OCI-LY1 (cell line): ENCODE data around the gene ADIRF.

ENCODE experiments used
- H2AFZ ChIP-seq: fragments of 200-600 bp; sonication (generic), shearing (Covaris generic); 2 replicates; pipeline ENCODE4 v1.6.0; 2014; ENCODE audit warnings: antibody characterized with exemption, mild to moderate bottlenecking, low read length
- H3F3A ChIP-seq: fragments of 200-600 bp; sonication (generic), shearing (Covaris generic); 2 replicates; pipeline ENCODE4 v1.6.0; 2014; ENCODE audit warnings: mild to moderate bottlenecking, antibody characterized with exemption, low read length, moderate library complexity; ENCODE audit not compliant: insufficient read depth
- H3K27ac ChIP-seq: fragments of 200-600 bp; sonication (generic); 2 replicates; pipeline ENCODE4 v1.5.1; 2014; ENCODE audit warnings: low read length, mixed run types, mild to moderate bottlenecking, low read depth; ENCODE audit not compliant: poor library complexity, severe bottlenecking
- H3K27me3 ChIP-seq: fragments of 200-600 bp; sonication (generic); 2 replicates; pipeline ENCODE4 v1.6.0; 2014; ENCODE audit warnings: antibody characterized with exemption, mild to moderate bottlenecking, low read length, moderate library complexity; ENCODE audit not compliant: insufficient read depth
- H3K36me3 ChIP-seq: fragments of 200-600 bp; sonication (generic); 2 replicates; pipeline ENCODE4 v1.6.1; 2014; ENCODE audit warnings: mild to moderate bottlenecking, antibody characterized with exemption, low read length, moderate library complexity, mixed read lengths; ENCODE audit not compliant: insufficient read depth
- H3K4me1 ChIP-seq: fragments of 200-600 bp; sonication (generic); 2 replicates; pipeline ENCODE4 v1.5.1; 2014; ENCODE audit warnings: mild to moderate bottlenecking, low read length, moderate library complexity; ENCODE audit not compliant: insufficient read depth, severe bottlenecking
- H3K4me2 ChIP-seq: fragments of 200-600 bp; sonication (generic), shearing (Covaris generic); 2 replicates; pipeline ENCODE4 v1.6.1; 2014; ENCODE audit warnings: low read length
- H3K4me3 ChIP-seq: fragments of 200-600 bp; sonication (generic); 2 replicates; pipeline ENCODE4 v1.5.1; 2014; ENCODE audit warnings: low read length, low read depth, mild to moderate bottlenecking, mixed read lengths; ENCODE audit not compliant: poor library complexity, severe bottlenecking
- H3K79me2 ChIP-seq: fragments of 200-600 bp; shearing (Covaris generic); 2 replicates; pipeline ENCODE4 v1.6.1; 2016; ENCODE audit warnings: mixed run types, low read length, mixed read lengths; ENCODE audit not compliant: insufficient read depth
- H3K9ac ChIP-seq: fragments of 200-600 bp; sonication (generic), shearing (Covaris generic); 2 replicates; pipeline ENCODE4 v1.6.1; 2014; ENCODE audit warnings: mild to moderate bottlenecking, low read length, mixed read lengths
- H3K9me2 ChIP-seq: fragments of 200-600 bp; sonication (generic), shearing (Covaris generic); 2 replicates; pipeline ENCODE4 v1.6.1; 2014; ENCODE audit warnings: low read depth, mild to moderate bottlenecking, low read length, mixed read lengths
- H3K9me3 ChIP-seq: fragments of 200-600 bp; shearing (Covaris generic); 2 replicates; pipeline ENCODE4 v1.6.1; 2014; ENCODE audit warnings: low read length, mixed read lengths
- H4K20me1 ChIP-seq: fragments of 200-600 bp; sonication (generic), shearing (Covaris generic); 2 replicates; pipeline ENCODE4 v1.6.0; 2016; ENCODE audit warnings: mild to moderate bottlenecking, low read length; ENCODE audit not compliant: insufficient read depth
- CTCF ChIP-seq: fragments of 200-600 bp; sonication (generic), shearing (Covaris generic); IDR thresholded peaks from 2 replicates; pipeline ENCODE4 v1.5.1; 2017; ENCODE audit warnings: mild to moderate bottlenecking, antibody characterized with exemption, low read length, moderate library complexity, mixed read lengths
- EZH2 ChIP-seq: fragments of 200-600 bp; sonication (generic), shearing (Covaris generic); IDR thresholded peaks from 2 replicates; pipeline ENCODE4 v1.8.0; 2017; ENCODE audit warnings: borderline replicate concordance, mixed run types, mild to moderate bottlenecking, antibody characterized with exemption, low read length, moderate library complexity, mixed read lengths

Gene ADIRF

GRCh38 chr10:86960003-86960862, 8.0 kb upstream of the ADIRF start:
- Histone ChIP-seq H3K4me2 (peak overlapping the region; percentile 18; the same call in 1 of the 2 replicates), H3K27ac (no peak overlapping the region)
- no peak for TF ChIP-seq EZH2
- peak; percentile 89 for TF ChIP-seq CTCF

GRCh38 chr10:86960863-86961434, 7.3 kb upstream of the ADIRF start:
- Histone ChIP-seq H3K9me2 (no peaks in the 10 kb centered on the region), H3K4me2 (0 out of 2 replicates have a peak overlapping the region, but pooled peaks have one; percentile 18), H3K79me2 (no peaks in the 10 kb centered on the region), H3K27ac (no peak overlapping the region), H3K27me3 (no peaks in the 10 kb centered on the region), H3K4me1 (peaks cover 6% of the 10 kb centered on the region), H3K9me3 (no peaks in the 10 kb centered on the region), H4K20me1 (no peaks in the 10 kb centered on the region), H3K4me3 (no peak overlapping the region), H3F3A (no peaks in the 10 kb centered on the region), H2AFZ (no peak overlapping the region), H3K9ac (no peak overlapping the region), H3K36me3 (no peaks in the 10 kb centered on the region)
- TF ChIP-seq EZH2 (no peak), CTCF (no peak)

More at GRCh38 chr10:86960003-86960862, 8.0 kb upstream of the ADIRF start:
- H3F3A ChIP-seq, result no peaks in the 10 kb centered on the region
- H3K9ac ChIP-seq, result no peak overlapping the region
- no peaks in the 10 kb centered on the region for H3K27me3 ChIP-seq
- no peak overlapping the region for H3K4me3 ChIP-seq
- no peaks in the 10 kb centered on the region for H3K36me3 ChIP-seq
- H2AFZ ChIP-seq, result no peak overlapping the region
- H4K20me1 ChIP-seq, result no peaks in the 10 kb centered on the region
- H3K9me3 ChIP-seq, result no peaks in the 10 kb centered on the region
- no peaks in the 10 kb centered on the region for H3K79me2 ChIP-seq
- peaks cover 6% of the 10 kb centered on the region for H3K4me1 ChIP-seq
- H3K9me2 ChIP-seq, result no peaks in the 10 kb centered on the region

- Histone ChIP-seq H3K4me2 (no peak overlapping the region), H3K9ac (no peak overlapping the region), H3K27ac (no peak overlapping the region), H3K36me3 (no peaks in the 10 kb centered on the region), H3F3A (no peaks in the 10 kb centered on the region), H4K20me1 (no peaks in the 10 kb centered on the region), H2AFZ (no peak overlapping the region), H3K79me2 (no peaks in the 10 kb centered on the region), H3K4me3 (no peak overlapping the region), H3K9me2 (no peaks in the 10 kb centered on the region), H3K27me3 (no peaks in the 10 kb centered on the region), H3K9me3 (no peaks in the 10 kb centered on the region), H3K4me1 (peaks cover 10% of the 10 kb centered on the region)
- no peak for TF ChIP-seq EZH2
- no peak for TF ChIP-seq CTCF
These were observed 6.7 kb upstream of the ADIRF start for GRCh38 chr10:86961481-86962091.
